ENCODE data around the gene OR2AE1. TPM values are rescaled to one million over a fixed set of nuclear protein-coding genes. Genes with fewer than 3 reads are reported as not detected.

The OR2AE1 gene
- total and polyA plus RNA-seq, 9 of the 15 experiments (the other 6 are each of a cell fraction or from before 2014, with no cell fraction given), result 0.27 TPM; not detected in 8

GRCh38 chr7:99918959-99919813, 42.4 kb upstream of the OR2AE1 start, which contains the start of gene TRIM4 (continued):
- TF ChIP-seq AFF1 (IDR thresholded peaks at IDR 0.05; ENCODE audit: low read depth in 1 of 2, partially characterized antibody in 2 of 2) (peak in 1 of 2 experiments; percentile 75), ZNF79 (CRISPR knock-in tag; IDR thresholded peaks at IDR 0.05; ENCODE audit: low read depth) (no peak), ELF1 (tag; IDR thresholded peaks at IDR 0.05) (peak; percentile 94), NR2C1 (IDR thresholded peaks at IDR 0.05) (peak; percentile 92), NR2C1 (tag; IDR thresholded peaks at IDR 0.05) (peak; percentile 94), HMGXB4 (CRISPR knock-in tag; IDR thresholded peaks at IDR 0.05) (peak; percentile 92), KAT8 (IDR thresholded peaks at IDR 0.05; ENCODE audit: low read depth) (no peak), MIER1 (IDR thresholded peaks at IDR 0.05; ENCODE audit: low read depth) (0 out of 2 replicates have a peak, but pooled peaks have one; percentile 45), HOMEZ (CRISPR knock-in tag; IDR thresholded peaks at IDR 0.05) (no peak; the same call in 1 of the 2 replicates), SMAD1 (IDR thresholded peaks at IDR 0.05; ENCODE audit: low read depth, low read length, partially characterized antibody) (peak; percentile 57), RBBP5 (IDR thresholded peaks at IDR 0.05; ENCODE audit: borderline replicate concordance, insufficient read depth, low read length, poor library complexity, severe bottlenecking) (peak; percentile 97), JUNB (CRISPR knock-in tag; conservative IDR thresholded peaks at IDR 0.05) (no peak), PHF20 (IDR thresholded peaks at IDR 0.05; ENCODE audit: partially characterized antibody) (peak; percentile 78), MEF2A (IDR thresholded peaks at IDR 0.05; ENCODE audit: control insufficient read depth, low read depth, low read length) (no peak), VEZF1 (CRISPR knock-in tag; IDR thresholded peaks at IDR 0.05) (no peak), USF1 (CRISPR knock-in tag; IDR thresholded peaks at IDR 0.05) (no peak)

Measured in K562 (cell line).